ENCODE measurements around the gene ZNHIT2.
"Not testable (repeated sequence)": the region's sequence is repeated elsewhere in the genome, so short reads cannot be mapped to it uniquely, and the experiment has no call there.

ZNHIT2 gene

GRCh38 chr11:65117206-65118096 lies at the start of gene ZNHIT2:
TSS of gene ZNHIT2 (minus strand) at chr11:65117701. CDS start at chr11:65117653, 48 bp downstream.
- DNase-seq (ENCODE audit: low spot score): peak; percentile 100

GRCh38 chr11:65166893-65167292 lies 49.4 kb upstream of the ZNHIT2 start:
- DNase-seq (ENCODE audit: low spot score): no peak

GRCh38 chr11:65165410-65166317 lies 48.2 kb upstream of the ZNHIT2 start:
- no peak for DNase-seq (ENCODE audit: low spot score)

- no peak for DNase-seq (ENCODE audit: low spot score)
Measured at GRCh38 chr11:65163684-65164083, 46.2 kb upstream of the ZNHIT2 start.

- DNase-seq (ENCODE audit: low spot score): no peak
Measured at GRCh38 chr11:65160643-65161042, 43.1 kb upstream of the ZNHIT2 start.

GRCh38 chr11:65159012-65159411 lies 41.5 kb upstream of the ZNHIT2 start:
- no peak for DNase-seq (ENCODE audit: low spot score)

GRCh38 chr11:65157336-65157735 lies 39.8 kb upstream of the ZNHIT2 start:
- DNase-seq (ENCODE audit: low spot score): no peak

GRCh38 chr11:65156926-65157325 lies 39.4 kb upstream of the ZNHIT2 start:
- DNase-seq (ENCODE audit: low spot score): no peak

- no peak for DNase-seq (ENCODE audit: low spot score)
Measured at GRCh38 chr11:65156256-65156655, 38.8 kb upstream of the ZNHIT2 start.

- DNase-seq (ENCODE audit: low spot score): no peak
Measured at GRCh38 chr11:65152122-65152521, 34.6 kb upstream of the ZNHIT2 start.

GRCh38 chr11:65151331-65151899 lies 33.9 kb upstream of the ZNHIT2 start:
- no peak for DNase-seq (ENCODE audit: low spot score)

- peak; percentile 13 for DNase-seq (ENCODE audit: low spot score)
Measured at GRCh38 chr11:65150509-65151299, 33.2 kb upstream of the ZNHIT2 start.

GRCh38 chr11:65150131-65150508 lies 32.6 kb upstream of the ZNHIT2 start:
- not testable (repeated sequence) for DNase-seq (ENCODE audit: low spot score)

- no peak for DNase-seq (ENCODE audit: low spot score)
Measured at GRCh38 chr11:65148657-65149056, 31.2 kb upstream of the ZNHIT2 start.

- no peak for DNase-seq (ENCODE audit: low spot score)
Measured at GRCh38 chr11:65147352-65148075, 30.0 kb upstream of the ZNHIT2 start.

GRCh38 chr11:65141896-65142494 lies 24.5 kb upstream of the ZNHIT2 start:
- no peak for DNase-seq (ENCODE audit: low spot score)

GRCh38 chr11:65136515-65137096 lies 19.1 kb upstream of the ZNHIT2 start:
- no peak for DNase-seq (ENCODE audit: low spot score)

GRCh38 chr11:65135633-65136145 lies 18.2 kb upstream of the ZNHIT2 start:
- no peak for DNase-seq (ENCODE audit: low spot score)

GRCh38 chr11:65134952-65135632 lies 17.6 kb upstream of the ZNHIT2 start:
- DNase-seq (ENCODE audit: low spot score): peak; percentile 91
